DMS153 (cell line): Measurements from ENCODE around the gene ZNF648.
"Not testable (repeated sequence)": the region's sequence is repeated elsewhere in the genome, so short reads cannot be mapped to it uniquely, and the experiment has no call there.

Experiments used
- DNase-seq: peaks from one replicate; lab custom pipeline; 2025; lab: John Stamatoyannopoulos, UW

ZNF648 gene

GRCh38 chr1:182029379-182030331, 31.9 kb downstream of the ZNF648 start:
- peak; percentile 99 for DNase-seq

GRCh38 chr1:182029002-182029378, 32.5 kb downstream of the ZNF648 start:
- DNase-seq, result no peak

GRCh38 chr1:182015360-182015759, 46.2 kb downstream of the ZNF648 start:
- DNase-seq, result no peak

DNA sequence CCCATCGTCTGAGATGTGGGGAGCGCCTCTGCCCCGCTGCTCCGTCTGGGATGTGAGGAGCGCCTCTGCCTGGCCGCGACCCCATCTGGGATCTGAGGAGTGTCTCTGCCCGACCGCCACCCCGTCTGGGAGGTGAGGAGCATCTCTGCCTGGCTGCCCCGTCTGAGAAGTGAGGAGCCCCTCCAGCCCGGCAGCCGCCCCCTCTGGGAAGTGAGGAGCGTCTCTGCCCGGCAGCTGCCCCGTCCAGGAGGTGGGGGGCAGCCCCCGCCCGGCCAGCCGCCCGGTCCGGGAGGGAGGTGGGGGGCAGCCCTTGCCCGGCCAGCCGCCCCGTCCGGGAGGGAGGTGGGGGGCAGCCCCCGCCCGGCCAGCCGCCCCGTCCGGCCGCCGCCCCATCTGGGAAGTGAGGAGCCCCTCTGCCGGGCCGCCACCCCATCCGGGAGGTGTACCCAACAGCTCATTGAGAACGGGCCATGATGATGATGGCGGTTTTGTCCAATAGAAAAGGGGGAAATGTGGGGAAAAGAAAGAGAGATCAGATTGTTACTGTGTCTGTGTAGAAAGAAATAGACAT, 50.6 kb downstream of the ZNF648 start:
- not testable (repeated sequence) for DNase-seq

GRCh38 chr1:182005398-182005797, 56.1 kb downstream of the ZNF648 start:
- not testable (repeated sequence) for DNase-seq

DNA sequence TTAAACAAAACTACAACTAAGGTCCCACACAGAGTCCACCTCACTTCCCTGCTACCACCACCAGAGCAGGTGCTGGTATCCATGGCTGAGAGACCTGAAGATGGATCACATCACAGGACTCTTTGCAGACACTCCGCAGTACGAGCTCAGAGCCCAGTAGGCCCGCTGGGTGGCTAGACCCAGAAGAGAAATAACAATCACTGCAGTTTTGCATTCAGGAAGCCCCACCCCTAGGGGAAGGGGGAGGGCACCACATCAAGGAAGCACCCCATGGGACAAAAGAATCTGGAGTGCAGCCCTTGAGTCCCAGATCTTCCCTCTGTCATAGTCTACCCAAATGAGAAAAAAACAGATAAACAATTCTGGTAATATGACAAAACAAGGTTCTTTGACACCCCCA, 56.9 kb downstream of the ZNF648 start:
- no peak for DNase-seq
